ENCODE data around the gene PTPN7.
A peak's percentile ranks its signal among the peaks of the same experiment; 100 is the strongest.

The PTPN7 gene

GRCh38 chr1:202130816-202131522, 29.4 kb downstream of the PTPN7 start:
- DNase-seq (ENCODE audit: insufficient read length, low spot score) = no peak
- FAIRE-seq = no peak
- no peak for TF ChIP-seq POLR2A (IDR thresholded peaks at IDR 0.05; ENCODE audit: low read depth, low read length)

DNA sequence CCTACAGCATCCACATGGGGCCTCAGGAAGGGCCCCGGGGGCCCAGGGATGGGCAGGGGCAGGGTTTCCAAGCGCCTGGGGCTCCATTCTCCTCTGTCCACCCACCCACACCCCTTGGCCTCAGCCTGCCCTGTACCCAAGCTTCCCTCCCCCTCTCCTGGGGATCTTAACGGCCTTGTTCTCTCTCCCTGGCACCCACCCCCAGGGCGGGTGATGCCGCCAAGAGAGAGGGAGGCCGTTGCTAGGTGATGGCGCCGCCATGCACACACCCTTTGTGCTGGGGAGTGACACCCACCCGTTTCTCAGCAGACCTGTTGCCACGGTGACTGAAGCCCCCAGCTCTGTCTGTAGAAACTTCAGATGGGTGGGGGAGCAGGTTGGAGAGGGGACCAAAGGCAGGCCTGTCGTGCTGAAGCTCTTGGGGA, 30.1 kb downstream of the PTPN7 start:
- no peak for TF ChIP-seq POLR2A (IDR thresholded peaks at IDR 0.05; ENCODE audit: low read depth, low read length)
- DNase-seq (ENCODE audit: insufficient read length, low spot score) (no peak), FAIRE-seq (no peak)

DNA sequence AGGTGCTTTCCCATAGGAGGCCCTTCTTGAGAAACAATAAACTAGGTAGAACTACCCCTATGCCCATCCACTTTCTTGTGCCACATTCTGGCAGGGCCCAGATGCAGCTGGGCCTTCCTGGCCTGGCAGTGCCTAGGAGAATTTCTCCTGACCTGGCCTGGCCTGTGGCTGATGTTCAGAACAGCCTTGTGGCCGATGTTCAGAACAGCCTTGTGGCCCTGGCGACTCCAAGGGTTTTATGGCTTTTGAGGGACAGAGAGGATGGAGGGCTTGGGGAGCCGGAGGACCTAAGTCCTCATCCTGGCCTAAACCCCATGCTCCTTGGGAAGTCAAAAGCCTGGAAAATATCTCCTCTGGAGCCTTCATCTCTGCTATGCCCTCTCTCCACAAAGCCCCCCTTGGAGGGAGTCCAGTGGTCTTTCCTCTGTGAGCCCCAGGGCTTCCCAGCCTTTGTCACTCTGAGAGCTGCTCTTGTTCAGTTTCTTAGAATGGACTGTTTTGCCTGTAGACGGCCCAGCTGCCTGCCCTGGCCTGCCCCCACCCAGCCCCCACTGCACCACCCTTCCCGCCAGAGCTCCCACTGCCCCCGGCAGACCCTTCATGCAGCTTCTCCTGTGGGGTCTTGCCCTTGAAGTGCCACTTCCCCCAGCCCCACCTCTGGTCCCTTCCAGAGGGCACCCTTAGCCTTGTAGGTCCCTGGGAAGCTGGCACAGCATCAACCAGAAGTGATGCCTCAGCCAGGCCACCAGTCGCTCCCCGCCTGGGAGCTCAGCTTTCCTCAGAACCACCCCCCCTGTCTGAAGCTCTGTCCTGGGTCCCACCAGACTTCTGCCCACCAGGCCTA, 30.7 kb downstream of the PTPN7 start:
- TF ChIP-seq POLR2A (IDR thresholded peaks at IDR 0.05; ENCODE audit: low read depth, low read length) = no peak
- no peak for DNase-seq (ENCODE audit: insufficient read length, low spot score)
- no peak for FAIRE-seq

DNA sequence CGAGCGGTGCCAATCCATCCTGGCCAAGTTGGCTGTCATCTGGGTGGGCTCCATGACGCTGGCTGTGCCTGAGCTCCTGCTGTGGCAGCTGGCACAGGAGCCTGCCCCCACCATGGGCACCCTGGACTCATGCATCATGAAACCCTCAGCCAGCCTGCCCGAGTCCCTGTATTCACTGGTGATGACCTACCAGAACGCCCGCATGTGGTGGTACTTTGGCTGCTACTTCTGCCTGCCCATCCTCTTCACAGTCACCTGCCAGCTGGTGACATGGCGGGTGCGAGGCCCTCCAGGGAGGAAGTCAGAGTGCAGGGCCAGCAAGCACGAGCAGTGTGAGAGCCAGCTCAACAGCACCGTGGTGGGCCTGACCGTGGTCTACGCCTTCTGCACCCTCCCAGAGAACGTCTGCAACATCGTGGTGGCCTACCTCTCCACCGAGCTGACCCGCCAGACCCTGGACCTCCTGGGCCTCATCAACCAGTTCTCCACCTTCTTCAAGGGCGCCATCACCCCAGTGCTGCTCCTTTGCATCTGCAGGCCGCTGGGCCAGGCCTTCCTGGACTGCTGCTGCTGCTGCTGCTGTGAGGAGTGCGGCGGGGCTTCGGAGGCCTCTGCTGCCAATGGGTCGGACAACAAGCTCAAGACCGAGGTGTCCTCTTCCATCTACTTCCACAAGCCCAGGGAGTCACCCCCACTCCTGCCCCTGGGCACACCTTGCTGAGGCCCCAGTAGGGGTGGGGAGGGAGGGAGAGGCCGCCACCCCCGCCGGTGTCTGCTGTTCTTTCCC, 32.4 kb downstream of the PTPN7 start:
- FAIRE-seq (no peak), DNase-seq (ENCODE audit: insufficient read length, low spot score) (no peak)
- no peak for TF ChIP-seq POLR2A (IDR thresholded peaks at IDR 0.05; ENCODE audit: low read depth, low read length)

DNA sequence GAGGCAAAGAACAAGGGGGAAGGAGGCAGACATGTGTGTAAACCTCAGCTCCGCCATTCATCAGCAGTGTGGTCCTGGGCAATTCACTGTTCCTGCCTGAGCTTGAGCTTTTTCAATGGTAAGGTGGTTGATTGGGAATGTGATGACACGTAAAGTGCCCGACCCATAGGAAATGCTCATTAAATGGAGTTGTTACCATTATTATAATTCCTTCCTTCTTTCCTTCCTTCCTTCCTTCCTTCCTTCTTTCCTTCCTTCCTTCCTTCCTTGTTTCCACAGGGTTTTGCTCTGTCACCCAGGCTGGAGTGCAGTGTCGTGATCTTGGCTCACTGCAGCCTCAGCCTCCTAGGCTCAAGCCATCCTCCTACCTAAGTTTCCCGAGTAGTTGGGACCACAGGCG, 33.3 kb downstream of the PTPN7 start:
- FAIRE-seq = no peak
- DNase-seq (ENCODE audit: insufficient read length, low spot score) = no peak
- no peak for TF ChIP-seq POLR2A (IDR thresholded peaks at IDR 0.05; ENCODE audit: low read depth, low read length)

DNA sequence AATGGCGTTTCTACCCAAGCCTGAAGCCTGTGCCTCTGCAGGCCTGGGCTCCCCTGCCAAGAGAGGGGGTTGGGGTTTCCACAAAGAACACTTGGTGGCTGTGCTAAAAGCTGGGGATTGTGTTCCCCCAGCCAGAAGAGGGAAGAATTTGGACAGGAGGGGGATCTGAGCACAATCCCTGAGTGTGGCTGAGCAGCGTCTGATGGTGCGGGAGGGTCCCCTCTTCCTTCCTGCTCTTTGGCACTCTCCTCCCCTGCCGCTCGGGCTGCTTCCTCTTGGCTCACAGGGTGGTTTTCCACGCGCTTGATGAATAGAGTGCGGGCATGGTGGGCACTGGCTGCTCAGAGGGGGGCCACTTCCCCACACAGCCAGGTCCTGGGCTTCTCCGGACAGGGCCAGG, 34.0 kb downstream of the PTPN7 start:
- no peak for FAIRE-seq
- DNase-seq (ENCODE audit: insufficient read length, low spot score) = no peak
- no peak for TF ChIP-seq POLR2A (IDR thresholded peaks at IDR 0.05; ENCODE audit: low read depth, low read length)

DNA sequence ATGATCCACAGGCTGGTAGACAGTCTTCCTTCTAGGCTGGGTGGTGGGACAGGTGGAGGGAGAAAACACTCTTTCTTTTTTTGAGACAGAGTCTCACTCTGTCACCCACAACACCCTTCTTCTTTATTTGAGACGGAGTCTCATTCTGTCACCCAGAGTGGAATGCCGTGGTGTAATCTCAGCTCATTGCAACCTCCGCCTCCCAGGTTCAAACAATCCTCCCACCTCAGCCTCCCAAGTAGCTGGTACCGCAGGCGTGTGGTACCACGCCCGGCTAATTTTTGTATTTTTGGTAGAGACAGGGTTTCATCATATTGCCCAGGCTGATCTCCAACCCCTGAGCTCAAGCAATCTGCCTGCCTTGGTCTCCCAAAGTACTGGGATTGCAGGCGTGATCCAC, 34.8 kb downstream of the PTPN7 start:
- DNase-seq (ENCODE audit: insufficient read length, low spot score) (no peak), FAIRE-seq (no peak)

GRCh38 chr1:202124142-202124541, 36.3 kb downstream of the PTPN7 start:
- DNase-seq (ENCODE audit: insufficient read length, low spot score) (no peak), FAIRE-seq (no peak)
- no peak for TF ChIP-seq POLR2A (IDR thresholded peaks at IDR 0.05; ENCODE audit: low read depth, low read length)

More for the DNA sequence above, 34.8 kb downstream of the PTPN7 start:
- no peak for TF ChIP-seq POLR2A (IDR thresholded peaks at IDR 0.05; ENCODE audit: low read depth, low read length)

DNA sequence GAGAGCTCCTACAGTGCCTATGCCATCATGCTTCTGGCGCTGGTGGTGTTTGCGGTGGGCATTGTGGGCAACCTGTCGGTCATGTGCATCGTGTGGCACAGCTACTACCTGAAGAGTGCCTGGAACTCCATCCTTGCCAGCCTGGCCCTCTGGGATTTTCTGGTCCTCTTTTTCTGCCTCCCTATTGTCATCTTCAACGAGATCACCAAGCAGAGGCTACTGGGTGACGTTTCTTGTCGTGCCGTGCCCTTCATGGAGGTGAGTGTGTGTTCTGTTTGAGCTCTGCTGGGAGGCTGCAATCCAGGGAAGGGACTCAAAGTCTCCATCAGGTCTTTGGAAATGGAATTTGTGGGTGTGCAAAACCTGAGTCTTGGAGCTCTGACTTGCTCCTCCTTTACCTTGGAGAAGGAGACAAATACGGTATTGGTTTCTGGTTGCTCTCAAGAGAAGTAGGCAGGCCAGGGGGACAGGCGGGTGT, 37.0 kb downstream of the PTPN7 start:
- FAIRE-seq (no peak), DNase-seq (ENCODE audit: insufficient read length, low spot score) (no peak)
- TF ChIP-seq POLR2A (IDR thresholded peaks at IDR 0.05; ENCODE audit: low read depth, low read length) = no peak

DNA sequence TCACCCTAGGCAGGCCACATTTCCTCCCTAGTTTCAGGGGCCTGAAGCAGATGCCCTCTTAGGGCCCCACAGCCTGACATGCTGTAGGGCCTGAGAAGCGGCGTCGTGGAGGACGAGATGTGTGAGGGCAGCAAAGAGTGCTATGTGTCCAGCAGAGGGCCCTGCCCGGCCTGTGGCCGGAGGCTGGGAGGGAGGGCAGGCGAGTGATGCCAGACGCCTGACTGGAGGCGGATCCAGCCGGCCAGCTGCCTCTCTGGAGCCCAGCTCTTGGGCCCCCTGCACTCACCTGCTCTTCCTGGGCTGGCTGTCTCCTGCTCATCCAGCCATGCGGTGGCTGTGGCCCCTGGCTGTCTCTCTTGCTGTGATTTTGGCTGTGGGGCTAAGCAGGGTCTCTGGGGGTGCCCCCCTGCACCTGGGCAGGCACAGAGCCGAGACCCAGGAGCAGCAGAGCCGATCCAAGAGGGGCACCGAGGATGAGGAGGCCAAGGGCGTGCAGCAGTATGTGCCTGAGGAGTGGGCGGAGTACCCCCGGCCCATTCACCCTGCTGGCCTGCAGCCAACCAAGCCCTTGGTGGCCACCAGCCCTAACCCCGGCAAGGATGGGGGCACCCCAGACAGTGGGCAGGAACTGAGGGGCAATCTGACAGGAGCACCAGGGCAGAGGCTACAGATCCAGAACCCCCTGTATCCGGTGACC, 37.6 kb downstream of the PTPN7 start, which contains the start of gene GPR37L1:
Gene GPR37L1 (plus strand): TSS at position 279 of the 697 bp plus-strand sequence. CDS start 47 bp downstream, at position 326.
- FAIRE-seq (no peak), DNase-seq (ENCODE audit: insufficient read length, low spot score) (peak; percentile 90)
- no peak for TF ChIP-seq POLR2A (IDR thresholded peaks at IDR 0.05; ENCODE audit: low read depth, low read length)

GRCh38 chr1:202121006-202121405, 39.4 kb downstream of the PTPN7 start:
- DNase-seq (ENCODE audit: insufficient read length, low spot score) = no peak
- TF ChIP-seq POLR2A (IDR thresholded peaks at IDR 0.05; ENCODE audit: low read depth, low read length) = no peak
- no peak for FAIRE-seq

- DNase-seq (ENCODE audit: insufficient read length, low spot score) (no peak), FAIRE-seq (no peak)
- no peak for TF ChIP-seq POLR2A (IDR thresholded peaks at IDR 0.05; ENCODE audit: low read depth, low read length)
Observed at GRCh38 chr1:202117898-202118371, 42.5 kb downstream of the PTPN7 start.

- FAIRE-seq (no peak), DNase-seq (ENCODE audit: insufficient read length, low spot score) (no peak)
- TF ChIP-seq POLR2A (IDR thresholded peaks at IDR 0.05; ENCODE audit: low read depth, low read length) = no peak
Observed at GRCh38 chr1:202116287-202116686, 44.1 kb downstream of the PTPN7 start.
